ENCODE data around the gene TLR9.

The TLR9 gene

GRCh38 chr3:52196977-52197376, 28.5 kb downstream of the TLR9 start:
- TF ChIP-seq POLR2A (IDR thresholded peaks at IDR 0.05; ENCODE audit: low read depth, low read length) = no peak
- FAIRE-seq = no peak
- DNase-seq (ENCODE audit: insufficient read length, low spot score) = no peak

DNA sequence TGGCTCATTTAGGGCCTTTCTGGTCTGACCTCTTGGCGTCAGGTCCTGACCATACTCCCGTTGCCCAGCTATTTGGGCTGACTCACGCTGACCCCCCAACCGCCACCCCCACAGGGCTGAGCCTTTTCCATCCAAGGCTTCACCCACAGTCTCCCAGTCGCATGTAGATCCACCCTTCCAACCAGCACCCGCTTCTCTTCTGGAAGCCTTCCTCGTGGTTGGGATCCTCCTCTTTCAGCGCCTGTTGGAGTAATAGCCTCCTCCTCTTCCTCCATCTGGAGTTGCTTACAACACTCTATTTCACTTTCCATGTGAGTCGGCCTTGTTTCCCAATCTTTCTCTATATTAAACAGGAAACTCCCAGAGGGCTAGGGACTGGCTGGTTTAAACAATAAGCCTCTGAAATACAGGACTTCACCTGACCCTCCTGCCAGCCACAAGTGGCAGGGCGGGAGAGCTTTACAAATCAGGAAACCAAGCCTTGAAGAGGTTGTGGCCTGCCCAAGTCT, 29.6 kb downstream of the TLR9 start:
- no peak for FAIRE-seq
- no peak for TF ChIP-seq POLR2A (IDR thresholded peaks at IDR 0.05; ENCODE audit: low read depth, low read length)
- DNase-seq (ENCODE audit: insufficient read length, low spot score) = no peak

GRCh38 chr3:52195291-52195597, 30.2 kb downstream of the TLR9 start:
- no peak for DNase-seq (ENCODE audit: insufficient read length, low spot score)
- no peak for FAIRE-seq
- TF ChIP-seq POLR2A (IDR thresholded peaks at IDR 0.05; ENCODE audit: low read depth, low read length) = no peak

DNA sequence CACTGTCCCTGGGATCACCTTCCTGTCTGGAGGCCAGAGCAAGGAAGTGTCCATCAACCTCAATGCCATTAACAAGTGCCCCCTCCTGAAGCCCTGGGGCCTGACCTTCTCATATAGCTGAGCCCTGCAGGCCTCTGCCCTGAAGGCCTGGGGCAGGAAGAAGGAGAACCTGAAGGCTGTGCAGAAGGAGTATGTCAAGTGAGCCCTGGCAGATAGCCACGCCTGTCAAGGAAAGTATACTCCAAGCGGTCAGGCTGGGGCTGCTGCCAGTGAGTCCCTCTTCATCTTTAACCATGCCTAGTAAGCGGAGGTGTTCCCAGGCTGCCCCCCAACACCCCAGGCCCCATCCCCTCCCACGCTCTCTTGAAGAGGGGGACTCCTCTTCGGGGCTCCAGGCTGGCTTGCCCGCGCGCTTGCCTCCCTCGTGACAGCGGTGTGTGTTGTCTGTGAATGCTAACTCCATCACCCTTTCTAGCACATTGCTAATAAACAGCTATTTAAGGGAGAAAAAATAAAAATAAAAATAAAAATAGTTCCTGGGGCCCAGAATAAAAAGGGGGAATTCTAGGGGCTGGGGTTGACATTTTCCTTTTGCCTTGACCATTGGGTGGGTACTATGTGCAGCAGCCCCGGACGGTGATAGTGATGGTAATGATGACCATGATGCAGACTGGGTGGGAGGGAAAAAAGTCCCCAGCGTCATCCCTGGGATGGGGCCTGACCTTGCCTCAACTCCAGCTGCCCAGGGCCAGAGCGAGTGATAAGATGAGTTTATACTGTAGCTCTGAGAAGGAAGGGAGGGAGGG, 30.8 kb downstream of the TLR9 start:
- no peak for TF ChIP-seq POLR2A (IDR thresholded peaks at IDR 0.05; ENCODE audit: low read depth, low read length)
- FAIRE-seq (no peak), DNase-seq (ENCODE audit: insufficient read length, low spot score) (no peak)

DNA sequence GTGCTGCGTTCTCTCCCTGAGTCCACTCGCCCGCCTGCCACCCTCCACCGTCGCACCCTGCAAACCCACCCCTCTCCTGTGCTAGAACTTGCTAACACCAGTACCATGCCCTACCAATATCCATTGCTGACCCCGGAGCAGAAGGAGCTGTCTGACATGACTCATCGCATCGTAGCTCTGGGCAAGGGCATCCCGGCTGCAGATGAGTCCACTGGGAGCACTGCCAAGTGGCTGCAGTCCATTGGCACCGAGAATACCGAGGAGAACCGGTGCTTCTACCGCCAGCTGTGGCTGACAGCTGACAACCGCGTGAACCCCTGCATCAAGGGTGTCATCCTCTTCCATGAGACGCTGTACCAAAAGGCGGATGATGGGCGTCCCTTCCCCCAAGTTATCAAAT, 32.4 kb downstream of the TLR9 start:
- TF ChIP-seq POLR2A (IDR thresholded peaks at IDR 0.05; ENCODE audit: low read depth, low read length) = no peak
- FAIRE-seq = peak; percentile 33
- DNase-seq (ENCODE audit: insufficient read length, low spot score) = peak; percentile 74

GRCh38 chr3:52191663-52192062, 33.8 kb downstream of the TLR9 start:
- no peak for FAIRE-seq
- DNase-seq (ENCODE audit: insufficient read length, low spot score) = no peak
- no peak for TF ChIP-seq POLR2A (IDR thresholded peaks at IDR 0.05; ENCODE audit: low read depth, low read length)

GRCh38 chr3:52190294-52191074, 35.0 kb downstream of the TLR9 start:
- FAIRE-seq = no peak
- TF ChIP-seq POLR2A (IDR thresholded peaks at IDR 0.05; ENCODE audit: low read depth, low read length) = no peak
- peak; percentile 41 for DNase-seq (ENCODE audit: insufficient read length, low spot score)

- no peak for DNase-seq (ENCODE audit: insufficient read length, low spot score)
- no peak for TF ChIP-seq POLR2A (IDR thresholded peaks at IDR 0.05; ENCODE audit: low read depth, low read length)
- FAIRE-seq = no peak
Observed at GRCh38 chr3:52188556-52188955, 36.9 kb downstream of the TLR9 start.

DNA sequence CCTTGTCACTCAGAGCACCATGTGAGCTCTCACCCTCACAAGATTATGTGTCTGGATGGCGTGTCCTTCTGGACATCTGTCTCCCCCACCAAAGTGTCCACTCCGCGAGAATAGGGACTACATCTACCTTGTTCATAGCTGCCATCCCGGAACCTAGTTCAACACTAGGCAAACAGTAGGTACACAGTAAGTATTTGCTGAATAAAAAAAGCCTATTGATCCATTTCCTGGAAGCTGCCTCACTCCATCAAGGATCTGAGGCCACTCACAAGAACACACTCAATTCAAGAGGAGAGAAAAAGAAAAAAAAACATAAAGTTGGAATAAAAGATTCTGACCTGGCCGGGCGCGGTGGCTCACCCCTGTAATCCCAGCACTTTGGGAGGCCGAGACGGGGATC, 38.7 kb downstream of the TLR9 start:
- TF ChIP-seq POLR2A (IDR thresholded peaks at IDR 0.05; ENCODE audit: low read depth, low read length) = no peak
- no peak for DNase-seq (ENCODE audit: insufficient read length, low spot score)
- no peak for FAIRE-seq

DNA sequence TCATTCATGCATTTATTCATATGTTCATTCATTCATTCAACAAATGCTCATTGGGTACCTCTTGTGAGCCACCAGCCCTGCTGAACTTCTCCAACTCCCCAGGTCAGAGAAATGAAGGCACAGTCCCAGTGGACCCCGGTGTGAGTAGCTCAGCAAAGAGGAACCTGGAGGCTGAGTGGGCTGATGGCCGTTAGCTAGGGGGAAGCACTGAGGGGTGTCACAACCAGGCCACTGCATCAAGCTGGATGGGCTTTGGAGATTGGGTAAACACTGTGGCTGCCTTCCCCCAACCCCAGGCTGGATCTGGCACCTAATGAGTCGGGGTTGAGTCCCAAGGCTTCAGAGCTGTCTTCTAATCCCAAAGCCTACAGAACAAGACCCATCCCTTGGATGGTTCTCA, 39.6 kb downstream of the TLR9 start:
- TF ChIP-seq POLR2A (IDR thresholded peaks at IDR 0.05; ENCODE audit: low read depth, low read length) = no peak
- FAIRE-seq (no peak), DNase-seq (ENCODE audit: insufficient read length, low spot score) (no peak)

DNA sequence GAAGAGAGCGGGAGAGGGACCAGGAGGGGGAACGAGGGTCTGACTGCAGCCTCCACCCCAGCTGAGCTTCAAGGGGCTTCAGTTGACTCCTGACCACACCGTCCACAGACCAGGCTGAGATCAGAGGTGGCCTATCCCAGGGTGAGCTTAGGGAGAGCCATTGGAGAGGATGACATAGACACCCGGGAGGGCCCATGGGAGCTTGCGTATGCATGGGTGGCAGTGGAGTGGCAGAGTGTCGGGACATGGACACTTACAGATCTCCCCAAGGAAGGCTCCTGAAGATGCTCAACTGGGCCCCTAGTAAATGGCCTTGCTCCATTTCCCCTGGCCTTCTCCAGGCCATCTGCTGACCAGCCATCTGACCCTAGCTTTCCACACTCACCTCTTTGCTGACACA, 40.1 kb downstream of the TLR9 start:
- FAIRE-seq = no peak
- no peak for DNase-seq (ENCODE audit: insufficient read length, low spot score)
- TF ChIP-seq POLR2A (IDR thresholded peaks at IDR 0.05; ENCODE audit: low read depth, low read length) = no peak

DNA sequence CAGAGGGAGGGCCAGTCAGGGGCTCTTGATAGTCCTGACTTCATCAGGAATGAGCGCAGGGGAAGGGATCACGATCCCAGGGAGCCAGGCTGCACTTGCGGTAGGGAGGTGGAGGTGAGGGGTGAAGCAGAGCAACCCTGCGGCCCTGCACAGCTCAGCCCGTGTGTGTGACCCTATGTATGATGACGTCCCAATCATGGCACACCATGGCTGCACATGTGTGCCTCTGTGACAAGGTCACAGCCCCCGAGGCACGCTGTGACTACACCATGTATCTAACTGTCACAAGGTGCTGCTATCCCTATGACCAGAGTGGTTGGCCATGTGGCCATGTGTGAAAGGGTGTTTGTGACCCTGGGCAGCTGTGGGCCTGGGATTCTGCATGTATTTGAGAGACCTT, 40.8 kb downstream of the TLR9 start:
- DNase-seq (ENCODE audit: insufficient read length, low spot score) = no peak
- FAIRE-seq = no peak
- TF ChIP-seq POLR2A (IDR thresholded peaks at IDR 0.05; ENCODE audit: low read depth, low read length) = no peak

DNA sequence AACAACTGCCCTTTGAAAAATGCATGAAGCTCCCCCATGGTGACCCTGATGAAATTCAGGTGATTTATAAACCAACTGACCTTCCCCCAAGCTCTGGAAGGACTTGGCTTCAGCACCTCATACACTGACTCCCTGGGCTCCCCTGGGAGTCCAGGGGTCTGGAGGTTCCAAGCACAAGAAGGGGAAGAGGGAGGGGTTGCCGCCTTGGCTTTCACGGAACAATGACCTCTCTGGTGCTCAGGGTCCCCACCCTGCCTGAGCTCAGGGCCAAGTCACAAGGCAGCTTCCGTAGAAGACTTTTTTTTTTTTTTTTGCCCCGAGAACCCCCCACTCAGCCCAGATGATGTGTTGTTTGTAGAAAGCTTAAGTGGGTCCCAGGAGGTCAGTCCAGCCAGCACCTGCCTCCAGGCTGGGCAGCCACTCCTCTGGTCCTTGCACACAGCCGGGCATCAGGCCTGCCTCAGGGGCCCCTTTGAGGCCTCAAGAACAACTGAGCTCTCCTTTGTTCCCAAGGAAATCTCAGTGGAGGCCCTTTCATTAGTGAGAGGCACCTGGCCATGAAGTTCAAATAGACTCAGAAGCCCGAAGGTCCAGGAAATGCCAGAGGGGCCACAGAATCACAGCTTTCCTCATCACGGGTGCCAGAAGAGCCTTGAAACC, 41.5 kb downstream of the TLR9 start:
- FAIRE-seq = no peak
- no peak for TF ChIP-seq POLR2A (IDR thresholded peaks at IDR 0.05; ENCODE audit: low read depth, low read length)
- no peak for DNase-seq (ENCODE audit: insufficient read length, low spot score)

DNA sequence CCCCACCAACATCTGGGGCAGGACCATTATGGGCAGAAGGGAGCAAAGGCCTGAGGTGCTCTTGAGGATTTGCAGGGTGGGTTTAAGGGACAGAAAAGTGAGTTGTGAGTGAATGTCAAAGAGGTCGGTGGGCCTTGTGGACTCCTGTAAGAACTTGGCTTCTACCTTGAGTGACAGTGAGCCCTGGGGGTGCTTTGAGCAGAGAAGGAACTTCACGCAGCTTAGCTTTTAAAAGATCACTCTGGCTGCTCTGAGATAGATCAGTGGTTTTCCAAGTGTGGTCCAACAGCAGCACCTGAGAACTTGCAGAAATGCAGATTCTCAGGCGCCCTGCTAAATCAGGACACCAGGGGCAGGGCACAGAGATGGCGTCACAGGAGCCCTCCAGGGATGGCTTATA, 42.8 kb downstream of the TLR9 start:
- FAIRE-seq = no peak
- no peak for TF ChIP-seq POLR2A (IDR thresholded peaks at IDR 0.05; ENCODE audit: low read depth, low read length)
- no peak for DNase-seq (ENCODE audit: insufficient read length, low spot score)

All from H54 (cell line).